SK-N-DZ (cell line): ENCODE data around the gene RIBC1. TPM values are rescaled to one million over a fixed set of nuclear protein-coding genes. Genes with fewer than 3 reads are reported as not detected.
"Not testable (repeated sequence)": the region's sequence is repeated elsewhere in the genome, so short reads cannot be mapped to it uniquely, and the experiment has no call there.

Source experiments
- DNase-seq: peaks from one replicate; pipeline ENCODE4 v3.0.0-alpha.2; 2015; ENCODE audit warnings: low spot score
- polyA plus RNA-seq, 2 experiments: library from polyadenylated mRNA; depleted of rRNA; stranded (reverse); fragments of >200 nt; gene quantifications; 2 replicates each; pipeline ENCODE4 v1.2.3, GENCODE V29; 2014

The RIBC1 gene
- 1.5 and 1.7 TPM in 2 replicates for polyA plus RNA-seq (2014; cell fraction: cytosol; rRNA removed)
- 1.6 TPM in 2 replicates for polyA plus RNA-seq (2014; cell fraction: nucleus; rRNA removed)

DNA sequence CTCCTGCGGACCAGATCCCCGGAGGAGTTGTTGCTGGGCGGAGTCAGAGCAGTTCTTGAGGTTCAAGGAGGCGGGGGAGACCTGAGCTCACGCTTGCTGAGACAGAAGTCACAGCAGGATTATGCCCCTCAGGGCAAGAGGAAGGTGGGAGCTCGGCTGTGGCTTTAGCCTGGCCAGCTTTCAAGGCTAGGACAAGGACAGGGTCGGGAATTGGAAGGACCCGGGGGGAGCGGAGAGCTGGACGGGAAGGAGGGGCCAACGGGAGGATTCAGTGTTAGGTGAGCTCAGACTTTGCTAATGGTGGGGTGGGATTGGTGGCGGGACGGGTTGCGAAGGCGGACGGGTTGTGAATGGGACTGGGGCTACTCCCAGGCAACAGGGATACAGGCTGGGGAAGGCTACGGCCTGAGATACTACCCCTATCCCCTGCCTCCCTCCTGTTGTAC is at the start of gene RIBC1:
RIBC1 (plus strand) TSS at position 13 of the 446 bp plus-strand sequence. CDS start 3,404 bp downstream, outside the sequence.
- no peak for DNase-seq

DNA sequence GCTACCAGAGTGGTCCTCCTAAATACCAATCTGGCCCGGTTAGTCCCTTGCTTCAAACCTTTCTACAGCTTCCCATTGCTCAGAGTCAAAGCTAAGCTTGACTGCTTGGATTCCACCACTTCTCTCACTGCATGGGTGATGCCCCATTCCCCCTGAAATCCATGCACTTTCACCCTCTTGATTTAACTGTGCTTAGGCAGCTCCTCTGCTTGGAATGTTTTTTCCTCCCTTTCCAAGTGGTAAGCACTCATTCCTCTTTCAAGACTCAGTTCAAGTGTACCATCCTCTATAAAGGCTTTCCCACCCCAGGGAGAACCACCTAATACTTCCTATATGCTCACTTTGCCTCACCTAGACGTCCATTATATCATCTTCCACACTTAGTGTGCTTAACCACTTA is 49.4 kb upstream of the RIBC1 start:
- no peak for DNase-seq

DNA sequence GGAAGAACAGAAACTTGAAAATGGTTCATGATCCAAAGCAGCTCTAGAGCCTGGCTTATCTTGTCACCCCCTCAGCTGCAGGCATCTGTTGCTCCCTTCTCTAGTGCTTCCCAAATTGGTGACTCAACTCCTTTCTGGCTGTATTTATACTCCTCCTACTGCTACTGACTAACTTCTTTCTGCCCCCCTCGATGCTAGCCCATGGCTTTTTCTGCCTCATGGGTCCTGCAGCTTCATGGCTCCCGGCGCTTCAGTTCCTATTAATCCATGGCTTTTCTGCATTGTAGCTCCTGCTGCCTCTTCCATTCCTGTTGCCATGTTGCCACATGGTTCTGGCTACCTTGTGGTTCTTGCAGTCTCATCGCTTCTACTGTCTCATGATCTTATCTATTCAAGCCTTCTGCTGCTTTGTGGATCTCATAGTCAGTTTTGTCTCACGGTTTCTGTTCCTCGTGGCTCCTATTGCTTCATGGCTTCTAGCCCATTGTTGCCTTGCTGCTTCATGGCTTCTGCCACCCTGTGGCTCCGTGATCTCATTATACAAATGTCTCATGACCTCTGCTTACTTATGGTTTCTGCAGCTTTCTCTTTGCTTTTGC is 48.4 kb upstream of the RIBC1 start:
- DNase-seq: no peak

DNA sequence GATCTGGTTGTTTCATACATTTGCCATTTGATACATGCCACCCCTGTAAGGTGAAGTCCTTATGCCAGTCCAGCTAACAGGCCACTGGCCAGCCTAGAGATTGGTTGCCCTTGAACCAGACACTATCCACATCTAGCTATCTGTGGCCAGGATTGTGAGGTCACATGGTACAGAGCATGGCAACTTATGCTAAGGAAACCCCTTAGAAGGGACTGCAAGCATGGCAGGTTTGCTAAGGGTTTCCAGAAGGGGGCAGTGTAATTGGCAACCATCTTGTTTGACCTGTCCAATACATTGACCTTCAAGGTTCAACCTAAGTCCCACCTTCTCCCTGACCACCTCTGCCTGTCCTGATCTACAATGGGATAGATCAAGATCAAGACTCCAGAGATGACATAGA is 47.8 kb upstream of the RIBC1 start:
- no peak for DNase-seq

DNA sequence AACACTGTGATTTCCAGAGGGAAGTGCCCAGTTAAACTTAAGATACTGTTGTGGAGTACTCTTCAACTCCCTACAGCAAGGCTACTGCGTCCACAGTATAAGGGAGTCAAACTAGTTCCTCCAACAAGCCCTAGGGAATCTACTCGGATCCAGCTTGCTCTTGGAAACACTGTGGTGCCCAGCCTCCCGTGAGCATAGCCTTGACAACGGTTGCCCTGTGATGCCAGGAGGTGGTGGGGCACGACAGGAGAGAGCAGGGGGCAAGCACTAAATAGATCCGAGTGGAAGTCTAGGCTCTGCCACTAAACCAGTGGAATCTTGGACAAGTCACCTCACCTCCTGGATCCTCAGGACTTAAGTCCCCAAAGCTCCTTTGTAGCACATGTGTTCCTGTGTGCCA is 45.8 kb upstream of the RIBC1 start:
- DNase-seq: no peak

DNA sequence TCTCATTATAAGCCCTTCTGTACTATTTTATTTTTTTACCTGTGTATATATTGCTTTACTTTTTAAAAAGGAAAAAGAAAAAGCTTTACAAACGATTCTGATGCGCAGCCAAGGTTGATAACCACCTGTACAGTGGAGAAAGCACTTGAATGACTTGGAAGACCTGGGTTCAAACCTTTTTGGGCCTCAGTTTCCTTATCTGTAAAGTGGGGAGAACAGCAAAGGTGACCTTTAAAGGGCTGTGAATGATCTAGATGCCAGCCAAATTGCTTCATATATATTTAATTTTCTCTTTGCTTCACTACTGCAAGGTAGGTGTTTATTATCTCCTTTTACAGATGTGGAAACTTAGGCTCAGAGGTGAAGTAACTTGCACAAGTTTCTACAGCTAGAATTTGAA is 45.2 kb upstream of the RIBC1 start:
- DNase-seq: no peak

DNA sequence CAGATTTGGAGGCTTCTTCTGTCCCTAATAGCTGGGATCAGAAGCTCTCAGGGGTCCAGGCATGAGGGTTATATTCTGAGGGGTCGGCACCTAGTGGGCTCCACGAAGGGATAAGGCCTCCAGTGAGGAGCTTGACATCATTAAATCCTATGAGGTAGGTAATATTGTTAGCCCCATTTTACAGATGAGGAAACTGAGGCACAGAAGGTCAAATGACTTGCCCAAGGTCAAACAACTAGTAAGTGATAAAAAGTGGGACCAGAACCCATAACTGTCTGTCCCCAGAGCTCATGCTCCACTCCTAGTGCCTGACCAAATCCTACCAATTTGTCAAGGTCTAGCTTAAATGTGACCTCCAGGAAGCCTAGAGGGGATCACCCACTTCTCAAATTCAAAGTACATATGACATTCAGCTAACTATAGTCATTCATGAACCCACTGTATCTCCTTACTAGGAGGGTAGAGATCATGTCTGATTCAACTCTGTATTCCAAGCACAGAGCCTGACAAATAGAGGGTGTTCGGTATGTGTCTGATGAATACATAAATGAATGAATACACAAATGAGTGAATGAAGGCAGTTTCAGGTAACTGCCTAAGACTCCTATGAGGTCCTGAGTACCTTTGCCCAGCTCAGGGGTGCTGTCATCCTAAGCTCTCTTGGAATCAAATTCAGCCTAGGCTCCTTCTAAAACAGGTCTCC is 43.5 kb upstream of the RIBC1 start:
- no peak for DNase-seq

DNA sequence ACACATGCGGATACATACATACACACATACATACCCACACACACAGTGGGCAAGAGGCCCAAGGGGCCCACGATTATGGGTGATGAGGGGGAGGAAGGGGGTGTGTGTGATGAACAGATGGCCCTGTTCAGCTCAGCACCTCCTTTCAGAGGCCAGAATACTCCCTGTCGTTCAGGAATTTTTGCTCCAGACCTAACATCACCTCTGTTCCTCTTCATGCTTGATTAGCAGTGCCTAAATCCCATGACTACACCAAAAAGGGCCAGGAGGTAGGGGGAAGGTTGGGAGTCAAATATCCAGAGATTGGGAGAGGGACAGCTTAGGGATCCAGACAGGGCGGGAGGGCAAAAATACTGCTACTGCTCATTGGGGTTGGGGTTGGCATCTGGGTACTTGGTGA is 42.9 kb upstream of the RIBC1 start:
- DNase-seq: no peak

DNA sequence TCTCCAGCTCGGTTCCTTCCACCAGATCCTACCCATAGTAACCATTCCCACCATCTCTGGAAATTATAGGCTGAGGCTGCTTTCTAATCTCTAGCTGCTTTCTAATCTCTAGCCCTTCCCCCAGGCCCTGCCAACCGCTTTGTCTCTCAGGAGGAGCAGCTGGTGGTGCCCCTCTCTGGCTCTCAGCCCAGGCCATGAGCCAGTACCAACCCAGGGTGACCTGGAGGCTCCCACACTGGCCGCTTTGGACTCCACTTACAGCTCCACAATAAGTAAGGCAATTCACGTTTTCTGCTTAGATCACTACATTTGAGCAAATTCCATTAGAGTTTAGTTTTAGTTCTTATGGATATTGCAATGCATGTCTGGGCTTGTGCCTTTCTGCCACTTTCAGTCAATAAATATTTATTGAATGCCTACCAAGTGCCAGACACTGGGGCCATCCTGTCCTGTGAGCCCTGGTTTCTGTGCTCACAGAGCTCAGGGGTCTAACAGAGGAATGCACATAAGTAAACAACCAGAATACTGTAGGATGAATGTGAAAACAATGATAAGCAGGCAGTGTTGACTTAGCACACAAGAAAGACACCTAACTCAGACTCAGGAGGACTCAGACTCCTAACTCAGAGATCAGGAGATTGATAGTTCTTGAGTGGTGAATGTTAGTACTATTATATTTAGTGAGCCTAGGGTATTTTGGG is 39.1 kb upstream of the RIBC1 start:
- no peak for DNase-seq

DNA sequence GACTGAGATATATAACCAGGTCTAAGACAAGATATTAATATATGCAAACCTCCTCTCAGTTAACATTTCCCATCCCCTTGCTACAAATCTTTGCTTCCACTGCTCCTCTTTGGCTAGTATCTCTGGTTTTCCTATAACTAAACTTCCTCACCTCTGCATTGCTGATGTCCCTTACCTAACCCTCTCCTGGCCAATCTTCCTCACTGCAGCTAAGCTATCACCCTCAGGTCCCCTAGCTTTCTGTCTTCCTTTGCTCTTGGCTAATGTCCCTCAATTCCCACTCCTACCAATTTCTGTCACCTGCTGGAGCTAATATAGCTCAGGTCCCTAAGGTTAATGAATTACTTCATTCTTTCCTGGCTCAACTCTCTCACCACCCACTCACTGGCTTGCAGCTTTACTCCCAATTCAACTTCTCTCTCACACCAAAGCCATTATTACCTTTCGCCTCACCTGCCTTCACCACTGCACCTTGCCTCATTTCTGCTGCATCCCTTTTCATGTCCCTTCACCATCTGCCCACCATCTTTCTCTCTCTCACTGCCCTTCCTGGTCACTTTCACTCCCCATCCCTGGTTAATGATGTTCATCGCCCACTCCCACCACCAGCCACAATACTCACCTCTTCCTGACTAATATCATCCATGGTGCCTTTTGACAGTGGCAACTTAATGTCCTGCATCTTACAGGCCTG is 26.9 kb upstream of the RIBC1 start:
- no peak for DNase-seq

DNA sequence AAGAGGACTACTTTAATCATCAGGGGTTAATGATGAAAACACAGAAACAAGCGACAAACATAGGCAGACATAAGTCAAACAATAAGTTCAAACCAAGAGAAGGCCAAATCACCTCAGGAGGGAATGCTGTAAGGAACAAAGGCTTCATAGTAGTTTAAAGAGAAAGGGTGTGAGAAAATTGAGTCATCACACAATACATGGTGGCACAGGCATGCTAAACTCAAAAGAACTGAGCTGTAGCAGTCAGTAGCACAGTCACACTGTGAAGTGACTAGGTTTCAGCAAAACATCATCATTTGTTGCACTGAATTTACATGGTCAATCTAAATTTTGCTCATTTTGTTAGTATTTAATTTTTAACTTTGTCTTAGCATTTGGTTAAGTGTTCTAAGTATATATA is 24.5 kb upstream of the RIBC1 start:
- no peak for DNase-seq

DNA sequence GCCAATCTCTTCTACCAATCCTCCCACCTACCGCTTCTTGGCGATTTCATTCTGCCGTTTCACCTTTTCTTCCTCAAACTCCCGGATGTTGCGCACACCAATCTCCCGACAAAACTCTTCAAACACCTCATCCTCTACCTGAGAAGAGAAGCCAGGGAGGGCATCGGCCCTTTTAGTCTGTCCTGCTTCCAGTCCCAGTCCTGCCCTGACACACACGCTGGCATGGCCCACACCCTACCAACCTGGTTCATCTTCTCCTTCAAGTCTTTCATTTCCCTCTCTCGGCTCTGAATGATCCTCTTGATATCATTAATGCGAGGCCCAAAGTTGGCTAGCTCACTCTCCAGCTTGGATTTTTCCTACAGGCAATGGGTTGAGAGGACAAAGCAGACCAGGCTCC is 19.1 kb upstream of the RIBC1 start:
- DNase-seq: no peak

DNA sequence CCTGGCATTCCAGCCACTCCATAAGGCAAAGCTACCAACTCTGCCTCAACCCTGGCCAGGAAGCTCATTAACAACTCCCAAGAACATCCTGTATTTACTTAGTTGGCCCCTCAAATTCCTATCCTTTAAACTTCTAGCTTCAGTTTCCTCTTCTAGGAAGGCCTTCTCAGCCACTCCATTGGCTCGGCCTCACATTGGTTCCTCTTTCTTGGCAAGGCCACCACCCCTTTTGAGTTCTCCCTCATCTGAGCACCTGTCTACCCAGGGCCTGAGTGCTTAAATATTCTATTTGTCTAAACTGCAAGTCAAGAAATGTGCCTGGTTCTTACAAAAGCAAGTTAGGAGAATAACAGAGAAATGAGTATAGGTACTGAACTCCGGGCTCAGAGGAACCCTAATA is 10.2 kb upstream of the RIBC1 start:
- DNase-seq: no peak

DNA sequence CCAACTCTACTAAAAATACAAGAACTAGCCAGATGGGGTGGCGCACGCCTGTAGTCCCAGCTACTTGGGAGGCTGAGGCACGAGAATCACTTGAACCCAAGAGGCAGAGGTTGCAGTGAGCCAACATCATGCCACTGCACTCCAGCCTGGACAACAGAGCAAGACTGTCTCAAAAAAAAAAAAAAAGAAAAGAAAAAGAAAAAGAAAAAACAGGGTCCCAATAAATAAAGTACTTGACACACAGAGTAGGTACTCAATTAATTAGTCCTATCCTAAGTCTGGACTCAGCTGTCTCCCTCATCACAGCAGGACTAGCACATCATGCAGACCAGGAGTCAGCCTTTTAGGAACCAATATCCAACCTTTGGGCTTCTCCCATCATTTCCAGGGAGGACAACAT is 2.3 kb upstream of the RIBC1 start:
- not testable (repeated sequence) for DNase-seq

DNA sequence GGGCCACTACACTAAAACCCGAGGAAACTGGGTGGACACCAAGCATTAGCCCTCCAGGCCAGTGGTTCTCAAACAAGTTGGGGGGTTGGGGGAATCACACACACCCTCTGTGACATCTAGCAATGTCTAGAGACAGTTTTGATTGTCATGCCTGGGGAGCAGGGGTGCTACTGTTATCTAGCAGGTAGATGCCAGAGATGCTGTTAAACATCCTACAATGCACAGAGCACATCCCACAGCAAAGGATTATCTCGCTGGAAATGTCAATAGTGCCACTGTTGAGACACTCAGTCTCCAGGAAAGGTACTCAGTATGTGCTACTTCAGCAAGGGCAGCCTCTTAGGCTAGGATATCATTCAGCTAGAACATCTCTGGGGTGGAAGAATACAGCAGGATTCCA is 1.5 kb upstream of the RIBC1 start:
- DNase-seq: no peak

DNA sequence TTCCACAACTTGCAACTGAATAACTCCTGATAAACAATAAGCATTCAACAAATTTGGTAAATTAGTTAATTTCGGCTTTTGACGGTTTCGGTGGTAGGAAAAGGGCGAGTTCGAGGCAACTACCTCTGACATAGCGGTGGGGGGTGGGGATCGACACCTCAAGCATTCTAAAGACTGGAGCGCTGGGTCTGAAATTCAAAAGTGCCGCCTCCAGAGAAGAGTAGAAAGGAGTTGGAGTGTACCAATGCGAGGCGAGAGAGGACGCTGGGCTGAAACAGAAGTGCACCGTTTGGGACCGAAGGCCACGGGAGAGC is 944 bp upstream of the RIBC1 start:
- DNase-seq: no peak

DNA sequence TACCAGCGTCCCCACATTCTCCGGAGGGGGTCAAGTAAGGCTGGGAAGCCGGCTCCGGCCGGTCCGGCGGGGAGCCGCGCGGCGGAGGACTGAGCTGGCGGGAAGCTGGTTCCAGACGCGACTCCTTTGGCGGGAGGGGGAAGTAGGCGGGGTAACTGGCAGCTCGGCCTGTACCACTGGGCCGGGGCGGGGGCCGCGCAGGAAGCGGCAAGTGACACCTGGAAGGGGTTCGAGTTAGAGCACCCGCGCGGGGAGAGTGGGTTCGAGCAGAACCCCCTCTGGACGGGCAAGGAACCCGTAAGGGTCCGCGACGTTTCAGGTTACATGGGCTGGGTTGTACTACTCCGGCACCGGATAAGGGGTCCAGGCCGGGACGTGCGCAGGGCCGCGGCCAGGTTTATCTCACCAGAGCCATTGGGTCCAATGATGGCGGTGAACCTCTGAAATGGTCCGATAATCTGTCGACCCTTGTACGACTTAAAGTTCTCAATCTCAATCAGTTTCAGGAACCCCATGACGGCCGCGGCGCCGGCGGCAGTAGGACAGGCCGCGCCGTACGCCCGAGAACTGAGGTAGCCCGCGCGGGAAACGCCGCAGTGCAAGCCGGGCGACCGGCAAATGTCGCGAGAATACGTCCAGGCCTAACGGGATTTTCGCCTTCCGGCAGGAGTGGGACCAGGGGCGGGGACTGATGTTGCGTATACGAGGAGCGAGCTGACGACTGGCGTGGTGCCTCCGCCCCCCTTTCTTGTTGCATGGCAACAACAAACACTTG is 400 bp upstream of the RIBC1 start, which contains the start of gene SMC1A:
SMC1A (minus strand) TSS at position 569 of the 775 bp plus-strand sequence; CDS start at position 515, 54 bp downstream.
- peak; percentile 98 for DNase-seq

DNA sequence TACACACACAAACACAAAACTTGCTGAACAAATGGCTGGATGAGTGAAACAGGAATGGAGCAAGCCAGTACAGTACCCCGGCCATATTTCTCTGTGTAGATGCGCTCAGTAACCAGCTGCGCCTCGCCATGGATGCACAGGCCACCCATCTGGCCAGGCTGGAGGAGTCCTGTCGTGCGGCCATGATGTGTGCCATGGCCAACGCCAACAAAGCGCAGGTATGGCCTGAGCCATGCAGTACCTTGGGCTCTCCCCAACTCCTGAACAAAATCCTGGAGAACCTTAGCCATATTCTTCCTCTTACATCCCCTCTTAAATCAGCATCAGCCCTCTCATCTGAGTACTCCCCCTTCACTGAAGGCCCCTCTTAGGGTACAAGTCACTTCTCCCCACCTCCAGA is 7.1 kb downstream of the RIBC1 start:
- DNase-seq: no peak

DNA sequence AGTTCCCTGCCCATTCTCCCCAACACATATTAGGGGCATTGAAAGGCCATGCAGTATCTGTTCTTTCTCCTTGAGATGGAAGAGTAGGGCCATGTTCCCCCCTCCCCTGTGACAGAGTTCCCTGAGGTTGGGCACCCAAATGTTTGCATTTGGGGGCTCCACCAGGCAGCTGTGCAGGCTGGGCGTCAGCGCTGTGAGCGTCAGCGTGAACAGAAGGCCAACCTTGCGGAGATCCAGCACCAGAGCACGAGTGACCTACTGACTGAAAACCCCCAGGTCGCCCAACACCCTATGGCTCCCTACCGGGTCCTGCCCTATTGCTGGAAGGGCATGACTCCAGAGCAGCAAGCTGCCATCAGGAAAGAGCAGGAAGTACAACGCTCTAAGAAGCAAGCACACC is 7.6 kb downstream of the RIBC1 start:
- DNase-seq: no peak

DNA sequence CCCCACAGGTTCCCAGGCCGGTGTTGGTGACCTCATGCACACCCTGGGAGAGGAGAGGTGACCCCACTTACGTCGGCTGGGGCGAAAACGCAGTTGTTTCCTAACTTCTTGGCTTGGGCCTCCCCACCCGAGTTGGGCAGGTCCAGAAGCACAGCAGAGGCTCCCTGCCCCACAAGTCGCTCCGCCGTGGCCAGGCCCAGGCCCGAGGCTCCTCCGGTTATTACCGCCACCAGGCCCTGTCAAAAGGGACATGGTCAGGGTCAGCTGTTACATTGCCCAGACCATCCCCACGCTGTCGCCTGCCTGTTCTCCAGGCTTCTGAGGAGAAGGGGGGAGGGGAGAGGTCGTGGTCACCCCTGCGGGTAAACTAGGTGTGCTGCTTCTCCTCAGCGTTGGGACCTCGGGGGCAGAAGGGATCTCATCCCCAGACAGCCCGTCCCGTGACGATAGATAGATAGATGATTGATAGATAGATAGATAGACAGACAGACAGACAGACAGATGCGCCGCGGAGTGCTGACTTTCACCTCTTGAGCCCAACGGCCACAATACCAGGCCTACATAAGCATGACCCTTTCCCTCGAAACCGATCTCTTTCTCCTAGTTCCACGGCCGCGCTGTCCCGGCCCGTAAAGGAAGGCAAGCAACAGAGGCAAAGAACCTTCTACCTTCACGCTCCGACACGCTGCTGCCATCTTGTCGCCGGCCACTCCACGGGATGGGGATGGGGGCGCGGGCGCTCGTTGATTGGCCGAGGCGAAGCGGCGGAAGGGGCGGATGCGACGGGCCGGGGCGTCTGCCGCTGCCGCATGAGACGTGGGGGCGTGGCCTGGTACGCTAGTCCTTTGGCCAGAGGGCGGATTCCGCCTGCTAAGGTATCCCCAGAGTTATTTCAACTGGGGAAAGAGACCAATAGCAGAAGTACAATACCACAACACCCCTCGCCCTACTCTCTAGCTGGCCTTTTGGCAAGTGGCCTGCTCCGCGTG is 11.3 kb downstream of the RIBC1 start, which contains the start of gene HSD17B10:
HSD17B10 (minus strand) TSS at position 720 of the 989 bp plus-strand sequence; CDS start at position 695, 25 bp downstream.
- peak; percentile 87 for DNase-seq
